Activated CD8-positive, alpha-beta T cell treated with anti-CD3 and anti-CD28 coated beads, Interleukin-2, amount 10 ng/mL, durations not matched to agents 7 days and 5 days (primary cell): ENCODE measurements around the gene TOMM6. TPM values are rescaled to one million over a fixed set of nuclear protein-coding genes. Genes with fewer than 3 reads are reported as not detected.

ENCODE experiments used
- ATAC-seq: fragments of 150-1000 bp; cut with Tn5 transposase; one replicate; pipeline ENCODE4 v1.10.0; 2021; ENCODE audit warnings: moderate library complexity
- CTCF ChIA-PET: fragments of 350-600 bp; sonication (Branson Sonifier 250); formaldehyde crosslinking; loops from one replicate; lab custom pipeline; 2021; ENCODE audit warnings: antibody characterized with exemption; lab: Charles Lee
- POLR2A ChIA-PET: fragments of 350-600 bp; sonication (Branson Sonifier 250); formaldehyde crosslinking; loops from one replicate; lab custom pipeline; 2021; ENCODE audit warnings: antibody characterized with exemption; lab: Charles Lee
- DNase-seq: peaks from one replicate; pipeline ENCODE4 v3.0.0-alpha.2; 2020
- H3K27ac Mint-ChIP-seq: one replicate; pipeline ENCODE4 v1.8.0; 2021; ENCODE audit warnings: mild to moderate bottlenecking, mixed read lengths
- H3K27me3 Mint-ChIP-seq: one replicate; pipeline ENCODE4 v1.8.0; 2021; ENCODE audit warnings: low read depth, mixed read lengths
- H3K36me3 Mint-ChIP-seq: one replicate; pipeline ENCODE4 v1.8.0; 2021; ENCODE audit warnings: low read depth, mixed read lengths
- H3K4me1 Mint-ChIP-seq: one replicate; pipeline ENCODE4 v1.8.0; 2021; ENCODE audit warnings: low read depth, mixed read lengths
- H3K4me3 Mint-ChIP-seq: one replicate; pipeline ENCODE4 v1.8.0; 2021; ENCODE audit warnings: mild to moderate bottlenecking, mixed read lengths
- H3K9me3 Mint-ChIP-seq: one replicate; pipeline ENCODE4 v1.8.0; 2022; ENCODE audit warnings: mixed read lengths; ENCODE audit not compliant: insufficient read depth
- total RNA-seq, 2 experiments: library from RNA; stranded (reverse); gene quantifications; one replicate each; pipeline ENCODE4 v1.2.3, GENCODE V29; 2021

Gene TOMM6
- total RNA-seq, 2 experiments from 2014 or later: 215 to 218 TPM

- H3K4me3 Mint-ChIP-seq: no peak overlapping the region
- ChIA-PET POLR2A (no interaction called here), CTCF (interaction anchor here (0.8 to 1.8 kb wide), 2 partner anchors 11 kb away, joined by 3 to 8 read pairs; no protein-coding TSS in a partner anchor)
- no peaks in the 10 kb centered on the region for H3K9me3 Mint-ChIP-seq
- no peak for DNase-seq
- peaks cover 5% of the 10 kb centered on the region for H3K36me3 Mint-ChIP-seq
- ATAC-seq: no peak
- H3K4me1 Mint-ChIP-seq: peaks cover 4% of the 10 kb centered on the region
- H3K27me3 Mint-ChIP-seq: no peaks in the 10 kb centered on the region
- no peak overlapping the region for H3K27ac Mint-ChIP-seq
Measured at GRCh38 chr6:41836022-41836659, 48.6 kb downstream of the TOMM6 start.

DNA sequence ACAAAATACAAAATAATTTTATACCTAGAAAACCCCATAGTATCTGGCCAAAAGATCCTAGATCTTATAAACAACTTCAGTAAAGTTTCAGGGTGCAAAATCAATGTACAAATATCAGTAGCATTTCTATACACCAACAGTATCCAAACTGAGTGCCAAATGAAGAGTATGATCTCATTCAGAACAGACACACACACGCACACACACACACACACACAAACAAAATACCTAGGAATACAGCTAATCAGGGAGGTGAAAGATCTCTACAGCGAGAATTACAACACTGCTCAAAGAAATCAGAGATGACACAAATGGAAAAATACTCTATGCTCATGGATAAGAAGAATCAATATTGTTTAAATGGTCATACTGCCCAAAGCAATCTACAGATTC, 49.2 kb downstream of the TOMM6 start:
- ATAC-seq: no peak
- Mint-ChIP-seq H3K4me1 (peaks cover 4% of the 10 kb centered on the region), H3K4me3 (no peak overlapping the region), H3K27me3 (no peaks in the 10 kb centered on the region), H3K36me3 (peaks cover 5% of the 10 kb centered on the region), H3K9me3 (no peaks in the 10 kb centered on the region), H3K27ac (no peak overlapping the region)
- CTCF ChIA-PET: interaction anchor here (1.0 kb wide), 1 partner anchor 10 kb away, joined by 4 read pairs; no protein-coding TSS in a partner anchor
- no peak for DNase-seq
- POLR2A ChIA-PET: no interaction called here

Other genes starting within 250 kb of the TOMM6 start
- gene FOXP4, start 241.3 kb upstream of the TOMM6 start, total RNA-seq: 1 to 10 TPM; 6.7 to 7.1 TPM
- gene MDFI, start 149.2 kb upstream of the TOMM6 start, total RNA-seq: not detected
- 10 to 100 TPM; 18.5 to 21.2 TPM for gene TFEB, start 52.1 kb upstream of the TOMM6 start, total RNA-seq
- gene PGC, start 40.3 kb upstream of the TOMM6 start, total RNA-seq: not detected
- 1 to 10 TPM; 5.1 to 7.0 TPM for gene FRS3, start 7.8 kb upstream of the TOMM6 start, total RNA-seq
- under 1 TPM in 1 of 2 experiments, not detected in 1; 0.40 TPM for gene PRICKLE4, start 6.9 kb upstream of the TOMM6 start, total RNA-seq
- 1 to 10 TPM; 6.2 to 7.8 TPM for gene USP49, start 107.7 kb downstream of the TOMM6 start, total RNA-seq
- gene MED20, start 133.4 kb downstream of the TOMM6 start, total RNA-seq: 10 to 100 TPM; 20.6 to 22.3 TPM
- gene BYSL, start 133.8 kb downstream of the TOMM6 start, total RNA-seq: 10 to 100 TPM; 39.4 to 43.1 TPM
- gene CCND3, start 154.1 kb downstream of the TOMM6 start, total RNA-seq: 100 to 1,000 TPM; 441 to 462 TPM